NOMO-1 treated with DMSO at 0.1 percent for 48 hours (cell line): ENCODE measurements around the gene PHF24.
"Not testable (repeated sequence)": the region's sequence is repeated elsewhere in the genome, so short reads cannot be mapped to it uniquely, and the experiment has no call there.

Experiments used
- DNase-seq: peaks from one replicate; lab custom pipeline; 2025; ENCODE audit not compliant: unreplicated experiment; lab: John Stamatoyannopoulos, UW

PHF24 gene

DNA sequence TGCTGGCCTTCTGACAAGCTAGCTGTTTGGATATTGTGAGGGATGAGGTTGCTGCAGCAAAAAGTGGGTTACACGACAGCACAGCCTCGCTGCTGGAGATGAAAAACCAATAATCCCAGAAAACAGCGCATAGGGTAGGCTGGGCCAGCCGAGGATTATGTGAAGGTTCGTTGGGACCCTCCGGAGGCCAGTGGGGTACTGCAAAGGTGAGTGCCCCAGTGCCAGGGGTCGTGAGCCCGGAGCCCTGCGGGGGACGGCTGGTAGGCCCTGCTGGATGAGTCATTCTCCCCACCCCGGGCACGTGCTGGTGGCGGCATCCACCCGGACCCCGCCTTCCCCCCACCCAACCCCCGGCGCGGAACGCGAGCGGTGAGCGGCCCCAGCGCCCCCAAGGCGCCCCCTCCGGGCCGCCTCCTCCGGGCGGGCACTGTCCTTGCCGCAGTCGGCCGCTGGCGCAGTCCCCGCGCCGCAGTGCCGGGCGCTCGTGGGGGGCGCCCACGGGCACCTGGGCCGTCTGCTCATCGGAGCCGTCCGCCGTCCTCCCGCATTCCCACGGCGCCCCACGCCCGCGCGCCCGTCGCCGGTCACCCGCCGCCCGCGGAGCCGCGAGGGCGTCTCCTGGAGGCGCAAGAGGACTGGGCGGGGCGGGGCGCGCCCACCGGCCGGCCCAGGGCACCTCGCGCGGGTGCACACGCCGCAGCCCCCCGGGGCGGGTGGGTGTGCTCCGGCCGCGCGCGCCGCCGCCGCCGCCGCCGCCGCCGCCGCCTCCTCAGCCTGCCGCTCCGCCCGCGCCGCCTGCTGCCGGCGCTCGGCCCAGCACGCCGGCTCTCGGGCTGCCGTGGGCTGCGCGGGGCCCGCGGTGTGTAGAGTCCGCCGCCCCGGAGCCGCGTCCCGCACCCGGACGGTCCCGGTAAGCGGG lies at the start of gene PHF24:
Gene PHF24, plus strand, starts transcription at position 794 of the 919 bp plus-strand sequence. CDS start 13,014 bp downstream, outside the sequence.
- DNase-seq = peak; percentile 47

DNA sequence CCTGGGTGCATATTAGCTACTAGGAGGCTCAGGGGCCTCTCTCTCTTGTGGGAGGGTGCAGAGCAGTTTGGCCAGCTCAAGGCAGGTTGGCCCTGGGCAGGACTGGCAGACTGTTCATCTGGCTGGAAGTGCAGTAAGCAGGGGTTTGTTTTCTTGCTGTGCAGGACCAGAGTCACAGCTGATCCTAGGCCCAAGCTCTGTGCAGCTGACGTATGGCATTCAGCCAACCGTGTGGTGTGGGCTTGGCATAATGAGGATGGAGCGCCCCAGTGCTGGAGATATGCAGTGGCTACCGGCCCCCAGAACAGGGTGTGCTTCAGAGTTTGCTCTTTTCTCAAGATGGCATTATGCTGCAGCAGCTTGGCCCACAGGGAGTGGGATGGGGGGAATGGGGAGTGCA lies 31.0 kb upstream of the PHF24 start:
- DNase-seq = no peak

DNA sequence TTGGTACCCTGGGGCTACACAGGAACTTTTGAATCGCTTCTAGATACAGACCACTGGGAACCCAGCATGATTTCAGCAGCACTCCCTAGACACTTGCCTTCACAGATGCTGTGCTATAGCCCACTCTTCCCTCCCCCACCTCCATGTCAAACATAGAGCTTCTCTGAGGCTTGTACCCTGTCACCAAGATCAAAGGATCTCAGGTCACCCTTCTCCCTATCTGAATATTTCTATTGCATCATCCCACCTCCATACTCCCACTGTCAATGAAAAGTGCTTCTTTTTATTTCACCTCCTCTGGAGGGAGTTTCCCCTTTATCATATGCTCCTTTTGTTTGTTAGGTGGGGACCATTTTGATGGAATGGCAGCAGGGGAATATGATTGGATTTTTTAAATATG lies 29.2 kb upstream of the PHF24 start:
- no peak for DNase-seq

DNA sequence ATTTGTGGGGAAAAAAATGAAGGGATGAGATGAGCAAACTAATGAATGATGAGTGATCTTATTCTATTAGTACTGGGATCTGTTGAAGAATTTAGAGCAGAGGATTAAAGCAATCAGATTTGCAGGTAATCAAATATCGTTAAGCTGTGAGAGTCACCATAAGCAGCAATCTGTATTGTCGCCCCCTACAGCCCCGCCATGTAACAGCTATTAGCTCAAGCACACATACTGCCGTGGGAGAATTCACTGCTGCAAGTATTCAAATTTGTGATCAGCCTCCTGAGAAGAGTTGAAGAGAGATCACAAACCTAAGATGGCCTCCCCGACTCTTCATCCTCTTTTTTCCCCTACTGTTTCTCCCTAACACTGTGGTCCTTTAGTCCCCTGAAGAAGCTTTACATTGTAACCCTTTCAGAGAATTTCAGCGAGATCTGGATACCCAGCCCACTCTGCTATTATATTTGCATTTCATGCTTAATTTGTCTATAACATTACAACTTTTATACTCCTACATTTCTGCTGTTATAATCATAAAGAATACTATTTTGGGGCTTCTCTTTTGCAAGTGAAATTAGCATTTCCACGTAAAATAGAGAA lies 28.5 kb upstream of the PHF24 start:
- peak; percentile 11 for DNase-seq

GRCh38 chr9:34939989-34940388 lies 18.1 kb upstream of the PHF24 start:
- DNase-seq = not testable (repeated sequence)

DNA sequence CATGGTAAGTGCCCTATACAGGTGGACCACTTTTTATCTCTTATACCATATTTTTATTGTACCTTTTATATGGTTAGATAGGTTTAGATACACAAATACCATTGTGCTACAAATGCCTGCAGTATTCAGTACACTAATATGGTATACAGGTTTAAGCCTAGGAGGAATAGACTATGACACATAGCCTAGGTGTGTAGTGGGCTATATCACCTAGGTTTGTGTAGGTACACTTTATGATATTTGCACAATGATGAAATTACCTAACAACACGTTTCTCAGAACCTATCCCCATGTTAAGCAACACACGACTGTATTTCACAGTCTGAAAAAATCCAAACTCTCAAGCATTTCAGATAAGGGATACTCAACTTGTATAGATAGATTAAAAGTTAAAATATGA lies 9.6 kb upstream of the PHF24 start:
- DNase-seq = no peak

DNA sequence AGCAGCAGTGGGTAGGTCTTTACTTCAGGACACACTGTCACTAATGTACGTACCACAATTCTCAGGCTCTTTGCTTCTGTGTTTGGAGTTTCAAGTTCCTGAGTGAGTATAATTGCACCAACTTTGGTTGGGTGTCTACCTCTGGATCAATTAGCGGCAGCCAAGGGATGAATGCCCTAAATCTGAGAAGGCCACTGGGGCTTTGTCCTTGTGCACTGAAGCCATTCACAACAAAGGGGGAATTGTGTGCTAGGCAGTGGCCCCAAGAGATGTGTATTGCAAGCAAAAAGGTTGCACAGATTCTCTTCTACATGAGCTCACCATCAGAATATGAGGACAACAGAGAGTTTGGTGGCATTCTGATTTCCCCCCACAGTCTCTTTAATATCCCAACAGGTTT lies 3.9 kb upstream of the PHF24 start:
- no peak for DNase-seq

DNA sequence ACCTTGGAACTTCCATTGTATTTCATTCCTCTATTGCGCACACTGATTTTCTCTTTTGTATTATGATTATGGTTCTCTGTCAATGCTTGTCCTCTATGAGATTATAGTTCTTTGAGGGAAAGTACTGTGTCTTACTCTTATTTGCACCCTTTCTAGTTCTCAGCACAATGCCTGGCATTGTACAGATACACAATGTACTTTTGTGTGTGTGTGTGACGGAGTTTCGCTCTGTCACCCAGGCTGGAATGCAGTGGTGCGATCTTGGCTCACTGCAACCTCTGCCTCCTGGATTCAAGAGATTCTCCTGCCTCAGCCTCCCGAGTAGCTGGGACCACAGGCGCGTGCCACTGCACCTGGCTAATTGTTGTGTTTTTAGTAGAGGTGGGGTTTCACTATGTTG lies 2.0 kb upstream of the PHF24 start:
- DNase-seq = not testable (repeated sequence)

DNA sequence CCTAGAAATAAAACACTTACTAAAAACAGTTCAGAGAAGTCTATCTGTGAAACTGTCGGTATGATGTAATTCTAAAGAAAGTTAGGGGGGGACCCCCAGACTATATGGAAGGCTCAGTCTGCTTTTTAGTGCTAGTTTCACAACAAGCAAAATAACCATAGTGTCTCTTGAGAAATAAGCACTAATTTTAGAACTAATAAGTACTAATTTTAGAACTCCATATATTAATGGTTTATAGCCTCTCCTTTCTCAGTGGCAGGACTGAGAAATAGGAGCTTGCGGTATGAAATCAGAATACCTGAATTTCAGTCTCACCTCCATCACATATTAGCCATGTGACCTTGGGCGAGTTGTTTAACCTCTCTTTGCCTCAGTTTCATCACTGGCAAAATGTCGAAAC lies 1.4 kb upstream of the PHF24 start:
- peak; percentile 63 for DNase-seq

DNA sequence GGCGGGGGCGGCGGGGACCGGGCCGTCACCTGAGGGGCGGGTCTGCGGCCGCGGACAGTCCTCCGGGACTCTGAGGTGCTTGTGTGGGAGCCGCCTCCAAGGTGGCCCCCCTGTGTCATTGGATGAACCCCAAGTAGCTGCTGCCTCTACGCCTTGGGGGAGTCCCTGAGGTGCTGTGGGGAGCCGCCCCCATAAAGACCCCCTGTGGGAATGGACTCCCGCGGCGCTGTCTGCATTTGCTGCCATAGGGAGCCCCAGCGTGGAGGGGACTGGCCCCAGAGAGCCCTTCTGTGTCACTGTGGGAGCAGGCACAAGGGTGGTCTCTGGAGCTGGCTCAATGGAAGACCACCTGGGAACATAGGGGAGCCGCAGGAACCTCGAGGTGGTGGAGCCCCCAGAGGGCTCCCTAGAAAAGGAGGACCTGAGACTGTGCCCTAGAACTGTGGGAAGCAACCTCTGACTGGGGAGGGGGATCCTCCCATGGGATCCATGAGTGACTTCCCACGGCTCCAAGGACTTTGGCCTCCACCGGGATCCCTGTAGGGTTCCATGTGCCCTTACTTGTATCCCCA lies 412 bp downstream of the PHF24 start:
- no peak for DNase-seq

DNA sequence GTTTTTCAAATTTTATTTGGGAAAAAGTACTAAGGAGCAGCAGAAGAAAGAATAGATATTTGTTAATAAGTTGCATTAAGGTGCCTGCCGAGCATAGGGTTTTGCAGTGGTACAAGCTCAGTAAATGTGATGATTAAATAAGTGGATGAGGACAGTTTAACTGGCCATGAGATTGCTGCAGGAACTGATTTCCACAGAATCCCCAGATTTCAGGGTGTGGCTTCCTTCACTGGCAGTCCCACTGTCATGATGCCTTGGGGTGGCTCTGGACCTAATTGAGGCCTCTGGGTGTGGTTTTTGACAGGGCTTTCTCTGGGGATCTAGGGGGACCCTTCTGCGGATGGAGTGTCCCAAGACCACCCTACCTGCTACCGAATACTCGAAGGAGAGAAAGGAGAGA lies 1.4 kb downstream of the PHF24 start:
- no peak for DNase-seq

DNA sequence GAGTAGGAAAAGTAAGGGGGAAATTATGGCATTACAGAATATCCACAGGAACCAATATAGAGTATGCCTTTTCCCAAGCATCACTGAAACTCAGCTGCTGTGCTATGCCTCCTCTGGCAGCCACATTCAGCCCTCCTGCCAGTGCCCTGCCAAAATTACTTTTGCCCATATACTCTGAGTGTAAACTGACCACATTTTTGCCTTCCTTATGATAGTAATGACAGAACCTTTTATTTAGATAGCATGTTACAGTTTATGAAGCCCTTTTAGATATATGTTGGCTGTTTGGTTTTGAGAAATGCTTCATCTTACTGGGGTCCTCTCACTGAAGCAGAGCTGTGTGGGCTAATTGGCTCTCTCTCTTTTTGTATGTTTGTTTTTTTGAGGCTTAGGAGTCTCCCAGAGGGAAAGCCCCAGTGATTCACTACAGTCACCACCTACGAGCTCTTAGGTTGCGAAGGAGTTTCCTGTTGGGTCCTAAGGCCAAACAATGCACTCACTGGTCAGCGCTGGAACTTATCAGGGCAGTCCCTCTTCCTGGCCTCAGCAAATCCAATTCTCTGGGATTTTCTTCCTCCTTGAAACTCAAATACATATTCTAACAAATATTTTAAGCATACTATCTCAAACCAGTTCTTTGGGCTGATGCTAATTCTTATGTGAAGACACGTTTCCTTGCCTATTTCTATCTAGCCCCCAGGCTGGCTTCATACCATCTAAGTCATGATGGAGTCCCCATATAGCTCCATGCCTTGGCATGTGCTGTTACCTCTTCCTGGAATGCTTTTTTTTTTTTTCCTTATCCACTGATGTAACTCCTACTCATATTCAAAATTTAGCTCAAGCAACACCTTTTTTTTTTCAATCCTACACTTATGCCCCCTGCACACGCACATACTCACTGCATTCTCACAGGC lies 3.7 kb downstream of the PHF24 start:
- DNase-seq = no peak

DNA sequence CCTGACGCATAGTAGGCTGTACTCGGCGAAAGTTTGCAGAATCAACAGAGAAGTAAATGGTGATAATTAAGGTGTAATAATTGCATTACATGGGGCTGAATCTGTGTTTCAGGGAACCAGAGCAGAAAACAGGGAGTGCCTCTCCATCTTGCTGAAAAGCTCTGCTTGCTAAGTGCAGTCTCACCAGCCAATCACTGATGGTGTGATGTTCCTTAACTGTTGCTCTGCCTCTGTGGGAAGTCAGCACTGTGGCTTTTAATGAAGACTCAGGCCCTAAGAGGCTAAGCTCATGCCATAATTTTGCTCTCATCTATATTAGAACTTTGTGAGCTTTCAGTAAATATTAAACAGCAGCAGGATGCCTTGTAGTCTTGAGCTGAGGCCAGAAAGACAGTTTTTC lies 4.5 kb downstream of the PHF24 start:
- no peak for DNase-seq

DNA sequence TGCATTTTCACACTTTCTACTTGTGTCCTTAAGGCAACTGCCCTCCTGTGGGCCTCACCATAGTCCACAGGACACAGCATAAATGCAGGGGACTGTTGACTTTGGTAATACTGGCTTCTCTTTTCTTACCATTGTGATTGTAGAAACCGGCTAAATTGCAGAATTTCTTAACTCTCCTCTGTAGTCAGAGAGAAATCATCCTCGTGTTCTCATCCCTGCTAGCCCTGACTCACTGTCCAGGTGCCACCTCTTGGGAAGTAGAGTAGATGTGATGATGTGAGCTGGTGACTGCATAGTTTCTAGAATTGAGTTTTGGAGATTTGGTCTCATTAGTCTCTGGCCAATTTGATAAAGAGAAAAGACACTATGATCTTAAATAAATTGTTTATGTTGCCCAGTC lies 5.5 kb downstream of the PHF24 start:
- DNase-seq = no peak

- no peak for DNase-seq
These were observed 6.4 kb downstream of the PHF24 start for GRCh38 chr9:34964458-34964857.

DNA sequence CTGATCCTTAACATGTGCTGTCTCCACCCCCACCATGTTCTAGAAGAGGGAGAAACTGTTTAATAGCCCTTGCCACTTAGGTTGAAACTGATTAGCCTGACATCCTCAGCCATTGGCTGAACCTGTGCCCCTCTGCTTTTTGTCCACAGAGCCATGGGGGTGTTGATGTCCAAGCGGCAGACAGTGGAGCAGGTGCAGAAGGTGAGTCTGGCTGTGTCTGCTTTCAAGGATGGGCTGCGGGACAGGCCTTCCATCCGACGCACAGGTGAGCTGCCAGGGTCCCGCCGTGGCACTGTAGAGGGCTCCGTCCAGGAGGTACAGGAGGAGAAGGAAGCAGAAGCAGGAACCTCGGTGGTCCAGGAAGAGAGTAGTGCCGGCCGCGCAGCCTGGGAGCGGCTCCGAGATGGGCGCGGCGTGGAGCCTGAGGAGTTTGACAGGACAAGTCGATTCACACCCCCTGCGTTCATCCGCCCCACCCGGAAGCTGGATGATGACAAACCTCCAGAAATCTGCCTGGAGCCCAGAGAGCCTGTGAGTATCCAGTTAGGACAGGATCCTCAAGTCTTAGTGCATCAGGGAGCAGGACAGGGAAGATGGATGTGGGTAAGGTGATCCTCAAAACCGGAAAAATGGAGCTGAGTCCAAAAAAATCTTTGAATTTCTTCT lies 13.2 kb downstream of the PHF24 start:
- DNase-seq = no peak

DNA sequence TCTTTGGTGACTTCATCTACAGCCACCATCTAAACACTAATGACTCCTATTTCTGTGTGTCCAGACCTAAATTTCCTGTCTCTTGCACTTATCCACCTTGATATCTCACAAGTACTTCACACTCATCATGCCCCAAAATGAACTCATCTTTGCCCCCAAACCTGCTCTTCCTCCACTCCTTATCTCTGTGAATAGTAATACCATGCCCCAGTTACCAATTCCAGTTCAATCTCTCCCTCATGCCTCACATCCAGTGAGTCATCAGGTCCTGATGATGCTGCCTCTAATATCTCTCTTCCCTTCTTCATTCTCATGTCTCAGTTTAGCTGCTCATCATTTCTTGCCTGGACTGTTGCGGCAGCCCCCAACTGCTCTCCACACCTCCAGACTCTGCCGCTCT lies 16.6 kb downstream of the PHF24 start:
- DNase-seq = no peak

DNA sequence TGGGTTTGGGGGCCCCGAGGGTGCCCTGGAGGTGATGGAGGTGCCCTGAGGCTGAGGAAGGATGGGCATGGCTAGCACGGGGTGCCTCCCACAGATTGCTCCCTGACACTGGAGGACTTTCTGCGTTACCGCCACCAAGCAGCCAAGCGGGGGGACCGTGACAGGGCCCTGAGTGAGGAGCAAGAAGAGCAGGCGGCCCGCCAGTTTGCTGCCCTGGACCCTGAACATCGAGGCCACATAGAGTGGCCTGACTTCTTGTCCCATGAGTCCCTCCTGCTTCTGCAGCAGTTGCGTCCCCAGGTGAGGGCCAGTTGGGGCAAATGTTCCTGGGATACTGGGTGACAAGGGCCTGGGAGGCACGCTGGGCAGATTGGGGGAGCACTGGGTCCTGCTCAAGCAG lies 18.4 kb downstream of the PHF24 start:
- no peak for DNase-seq

DNA sequence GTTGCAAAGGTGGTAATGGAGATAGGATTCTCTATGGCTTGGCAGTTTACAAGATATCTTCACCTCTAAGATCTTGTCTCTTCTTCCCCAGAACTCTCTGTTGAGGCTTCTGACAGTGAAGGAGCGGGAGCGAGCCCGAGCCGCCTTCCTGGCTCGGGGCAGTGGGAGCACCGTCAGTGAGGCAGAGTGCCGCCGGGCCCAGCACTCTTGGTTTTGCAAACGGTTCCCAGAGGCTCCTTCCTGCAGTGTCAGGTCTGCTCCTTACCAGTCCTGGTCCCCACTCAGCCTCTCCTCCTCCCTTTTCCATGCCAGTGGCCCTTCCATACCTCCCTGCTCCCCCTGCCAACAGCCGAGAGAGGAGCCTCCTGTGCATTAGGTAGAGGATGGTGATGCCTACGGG lies 18.9 kb downstream of the PHF24 start:
- DNase-seq = no peak

- DNase-seq = peak; percentile 14
These were observed 22.2 kb downstream of the PHF24 start for GRCh38 chr9:34980181-34980761.
